Dedifferentiated amniotic fluid mesenchymal stem cell (primary cell): Measurements from ENCODE around the gene PRDM13.
"Not testable (repeated sequence)": the region's sequence is repeated elsewhere in the genome, so short reads cannot be mapped to it uniquely, and the experiment has no call there.

Experiments
- DNase-seq: peaks from one replicate; pipeline ENCODE4 v3.0.0-alpha.2; 2016; ENCODE audit errors: extremely low spot score

Gene PRDM13

GRCh38 chr6:99629293-99629692, 22.7 kb downstream of the PRDM13 start:
- DNase-seq, result no peak

- no peak for DNase-seq
Measured at GRCh38 chr6:99637629-99638028, 31.0 kb downstream of the PRDM13 start.

- DNase-seq, result not testable (repeated sequence)
Measured at GRCh38 chr6:99638358-99638757, 31.7 kb downstream of the PRDM13 start.

- no peak for DNase-seq
Measured at GRCh38 chr6:99641270-99641669, 34.6 kb downstream of the PRDM13 start.

DNA sequence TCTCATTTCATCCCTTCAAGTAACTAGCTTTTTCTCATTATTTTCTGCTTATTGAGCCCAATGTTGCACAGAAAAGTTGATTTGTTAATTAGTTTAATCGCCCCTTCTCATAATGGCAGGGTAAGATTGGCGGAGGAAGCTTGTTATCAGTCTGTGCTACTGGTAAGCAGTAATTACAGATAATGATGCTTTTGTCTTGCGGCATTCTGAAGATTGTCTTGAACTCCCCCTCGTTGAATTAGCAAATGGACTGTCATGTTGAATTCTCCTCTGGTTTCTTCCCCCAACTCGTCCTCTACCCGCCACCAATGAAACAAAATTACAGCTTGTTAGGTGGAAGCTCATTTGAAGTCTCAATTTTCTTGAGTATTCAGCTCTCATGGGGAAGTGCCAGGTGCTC, 39.4 kb downstream of the PRDM13 start:
- DNase-seq, result no peak

DNA sequence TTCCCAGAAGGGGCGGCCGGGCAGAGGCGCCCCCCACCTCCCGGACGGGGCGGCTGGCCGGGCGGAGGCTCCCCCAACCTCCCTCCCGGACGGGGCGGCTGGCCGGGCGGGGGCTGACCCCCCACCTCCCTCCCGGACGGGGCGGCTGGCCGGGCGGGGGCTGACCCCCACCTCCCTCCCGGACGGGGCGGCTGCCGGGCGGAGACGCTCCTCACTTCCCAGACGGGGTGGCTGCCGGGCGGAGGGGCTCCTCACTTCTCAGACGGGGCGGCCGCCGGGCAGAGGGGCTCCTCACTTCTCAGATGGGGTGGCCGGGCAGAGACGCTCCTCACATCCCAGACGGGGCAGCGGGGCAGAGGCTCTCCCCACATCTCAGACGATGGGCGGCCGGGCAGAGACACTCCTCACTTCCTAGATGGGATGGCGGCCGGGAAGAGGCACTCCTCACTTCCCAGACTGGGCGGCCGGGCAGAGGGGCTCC, 43.5 kb downstream of the PRDM13 start:
- not testable (repeated sequence) for DNase-seq

- DNase-seq, result no peak
Measured at GRCh38 chr6:99660206-99660605, 53.6 kb downstream of the PRDM13 start.

- DNase-seq, result no peak
Measured at GRCh38 chr6:99661870-99662269, 55.2 kb downstream of the PRDM13 start.

DNA sequence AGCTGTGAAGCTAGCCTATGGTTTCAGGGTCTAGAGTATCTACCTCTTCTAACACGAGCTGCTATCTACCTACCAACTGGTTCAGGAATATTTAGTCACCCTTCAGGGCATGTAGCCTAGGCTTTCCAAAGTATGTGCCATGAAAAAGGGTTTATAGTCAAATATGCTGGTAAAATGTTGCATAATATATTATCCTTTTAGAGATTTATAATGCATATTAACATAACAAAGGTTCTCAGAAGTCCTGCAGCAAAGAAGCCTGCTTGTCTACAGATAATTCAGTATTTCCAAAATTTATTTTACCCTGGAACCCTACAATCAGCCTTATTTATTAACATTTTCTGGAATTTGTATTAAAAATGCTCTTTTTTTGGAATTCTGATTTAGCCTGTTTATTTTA, 56.0 kb downstream of the PRDM13 start:
- no peak for DNase-seq
